ENCODE results near the gene SERTAD2. TPM values are rescaled to one million over a fixed set of nuclear protein-coding genes. Genes with fewer than 3 reads are reported as not detected.

Gene SERTAD2
- total RNA-seq, 2 donors from 2014 or later = 15.3 to 26.0 TPM

- Histone ChIP-seq H3K36me3 (no peaks in the 10 kb centered on the region), H3K9me3 (no peaks in the 10 kb centered on the region), H3K27me3 (replicated peaks; ENCODE audit: insufficient read depth) (no peaks in the 10 kb centered on the region), H3K27ac (peak overlapping the region; percentile 90), H3K4me1 (replicated peaks) (peaks cover 13% of the 10 kb centered on the region), H3K4me3 (no peak overlapping the region)
- intact Hi-C loops (cut with DNase I) = loop anchor here (5.0 to 10.0 kb wide), 2 partner anchors 39 to 121 kb away; partner anchors contain the start of gene AFTPH
- TF ChIP-seq POLR2AphosphoS5 (IDR thresholded peaks at IDR 0.05) = peak; percentile 71
- peak; percentile 88 to 97 (median 92) for TF ChIP-seq CTCF (IDR thresholded peaks at IDR 0.05)
- no peak for TF ChIP-seq POLR2A (IDR thresholded peaks at IDR 0.05)
- peak; percentile 85 for DNase-seq (ENCODE audit: low spot score)
- 12% methylated on average over 9 of the region's 9 CpGs for WGBS
These were observed 7.5 kb downstream of the SERTAD2 start for GRCh38 chr2:64646007-64646880.

GRCh38 chr2:64644458-64645382, 9.0 kb downstream of the SERTAD2 start:
- peak overlapping the region; percentile 25 to 33 for H3K4me3 ChIP-seq
- TF ChIP-seq POLR2A (IDR thresholded peaks at IDR 0.05) (peak; percentile 44), POLR2AphosphoS5 (IDR thresholded peaks at IDR 0.05) (peak; percentile 54), CTCF (IDR thresholded peaks at IDR 0.05) (peak in 1 of 4 experiments; percentile 21)
- intact Hi-C loops (cut with DNase I) = loop anchor here (2.0 to 10.0 kb wide), 5 partner anchors 37 to 220 kb away; partner anchors contain the start of gene AFTPH
- H3K36me3 ChIP-seq = no peaks in the 10 kb centered on the region
- H3K27ac ChIP-seq = peak overlapping the region; percentile 90
- peaks cover 13% of the 10 kb centered on the region for H3K4me1 ChIP-seq (replicated peaks)
- 1% methylated on average over 31 of the region's 31 CpGs for WGBS
- H3K9me3 ChIP-seq = no peaks in the 10 kb centered on the region
- H3K27me3 ChIP-seq (replicated peaks; ENCODE audit: insufficient read depth) = no peaks in the 10 kb centered on the region
- peak; percentile 57 for DNase-seq (ENCODE audit: low spot score)

GRCh38 chr2:64643838-64644457, 9.8 kb downstream of the SERTAD2 start:
- intact Hi-C loops (cut with DNase I) = loop anchor here (2.0 to 10.0 kb wide), 4 partner anchors 107 to 221 kb away; partner anchors contain the start of gene AFTPH
- DNase-seq (ENCODE audit: low spot score) = no peak
- Histone ChIP-seq H3K4me1 (replicated peaks) (peaks cover 13% of the 10 kb centered on the region), H3K36me3 (no peaks in the 10 kb centered on the region), H3K27ac (peak overlapping the region; percentile 90), H3K27me3 (replicated peaks; ENCODE audit: insufficient read depth) (no peaks in the 10 kb centered on the region), H3K9me3 (no peaks in the 10 kb centered on the region), H3K4me3 (peak overlapping the region; percentile 25 to 33)
- 48% methylated on average over 8 of the region's 8 CpGs for WGBS
- TF ChIP-seq POLR2A (IDR thresholded peaks at IDR 0.05) (no peak), CTCF (IDR thresholded peaks at IDR 0.05) (no peak), POLR2AphosphoS5 (IDR thresholded peaks at IDR 0.05) (no peak)

GRCh38 chr2:64641599-64641998, 12.1 kb downstream of the SERTAD2 start:
- Histone ChIP-seq H3K4me1 (replicated peaks) (peaks cover 13% of the 10 kb centered on the region), H3K27ac (no peak overlapping the region), H3K27me3 (replicated peaks; ENCODE audit: insufficient read depth) (no peaks in the 10 kb centered on the region), H3K9me3 (no peaks in the 10 kb centered on the region), H3K36me3 (no peaks in the 10 kb centered on the region), H3K4me3 (no peak overlapping the region)
- no peak for DNase-seq (ENCODE audit: low spot score)
- WGBS = 85% methylated on average over 10 of the region's 10 CpGs
- intact Hi-C loops (cut with DNase I) = loop anchor here (10.0 kb wide), 1 partner anchor 117 kb away; the partner anchor contains the start of gene AFTPH
- TF ChIP-seq POLR2AphosphoS5 (IDR thresholded peaks at IDR 0.05) (no peak), POLR2A (IDR thresholded peaks at IDR 0.05) (no peak), CTCF (IDR thresholded peaks at IDR 0.05) (no peak)
